SHP77 (cell line): ENCODE data around the gene OVCH2.
"Not testable (repeated sequence)": the region's sequence is repeated elsewhere in the genome, so short reads cannot be mapped to it uniquely, and the experiment has no call there.

ENCODE experiments used
- DNase-seq, 2 experiments: peaks; one replicate each; lab custom pipeline; 2025; lab: John Stamatoyannopoulos, UW

The OVCH2 gene

GRCh38 chr11:7671347-7672215, 34.7 kb downstream of the OVCH2 start:
- DNase-seq: no peak

DNA sequence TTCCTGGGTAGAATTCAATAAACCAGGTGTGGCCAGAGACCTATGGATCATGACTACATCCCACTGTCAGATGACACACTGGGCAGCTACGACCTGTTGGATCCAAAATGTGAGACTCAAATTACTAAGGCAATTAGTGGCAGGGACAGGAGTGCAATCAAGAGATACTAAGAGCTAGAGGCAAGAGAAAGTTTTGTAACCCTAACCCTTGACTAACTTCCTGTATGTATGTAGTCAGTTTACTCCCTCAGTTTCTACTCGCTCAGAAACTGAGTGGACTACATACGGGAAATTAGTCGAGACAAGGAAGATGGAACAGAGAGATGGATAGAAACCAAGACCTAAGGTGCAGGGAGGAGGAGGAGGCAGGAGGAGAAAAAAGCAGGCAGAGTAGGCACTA, 35.6 kb downstream of the OVCH2 start:
- no peak for DNase-seq

DNA sequence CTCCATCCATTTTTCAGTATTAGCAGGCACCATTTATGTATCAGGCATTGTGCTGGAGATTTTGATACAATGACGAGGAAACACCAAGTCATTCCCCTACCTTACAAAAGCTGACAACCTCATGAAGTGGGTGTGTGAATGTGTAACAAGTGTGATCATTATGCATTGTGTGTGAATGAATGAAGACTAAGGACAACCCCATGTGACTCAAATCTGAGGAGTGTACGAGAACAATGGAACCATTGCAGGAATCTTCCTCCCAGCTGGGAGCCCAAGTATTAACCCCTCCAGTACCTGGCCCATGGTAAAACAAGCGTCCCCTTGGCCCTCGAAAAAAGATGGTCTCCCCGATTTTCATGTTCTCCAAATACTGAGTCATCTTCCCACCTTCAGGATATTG, 37.4 kb downstream of the OVCH2 start:
- no peak for DNase-seq

- DNase-seq: no peak
These were observed 37.8 kb downstream of the OVCH2 start for GRCh38 chr11:7668464-7668863.

DNA sequence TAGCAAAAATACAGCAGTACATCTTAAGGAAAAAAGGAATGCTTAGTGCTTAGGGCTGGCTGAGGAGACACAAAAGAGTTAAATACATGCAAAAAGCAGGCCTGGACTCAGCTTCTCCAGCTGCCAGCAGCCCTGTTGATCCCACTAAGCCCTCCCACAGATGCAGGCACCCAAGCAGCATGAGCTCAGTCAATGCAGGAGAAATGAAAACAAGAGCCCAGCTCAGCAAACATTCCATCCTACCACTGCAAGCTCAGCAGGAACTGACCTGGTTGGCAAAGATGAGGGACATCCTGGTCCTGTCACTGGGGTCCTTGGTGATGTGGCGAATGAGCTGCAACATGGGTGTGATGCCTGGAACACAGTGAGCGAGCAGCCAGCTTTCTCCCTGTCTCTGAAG, 38.8 kb downstream of the OVCH2 start:
- DNase-seq: no peak

- no peak for DNase-seq
These were observed 39.9 kb downstream of the OVCH2 start for GRCh38 chr11:7666292-7666866.

- DNase-seq: peak in 1 of 2 experiments; percentile 2
These were observed 40.6 kb downstream of the OVCH2 start for GRCh38 chr11:7665473-7666291.

DNA sequence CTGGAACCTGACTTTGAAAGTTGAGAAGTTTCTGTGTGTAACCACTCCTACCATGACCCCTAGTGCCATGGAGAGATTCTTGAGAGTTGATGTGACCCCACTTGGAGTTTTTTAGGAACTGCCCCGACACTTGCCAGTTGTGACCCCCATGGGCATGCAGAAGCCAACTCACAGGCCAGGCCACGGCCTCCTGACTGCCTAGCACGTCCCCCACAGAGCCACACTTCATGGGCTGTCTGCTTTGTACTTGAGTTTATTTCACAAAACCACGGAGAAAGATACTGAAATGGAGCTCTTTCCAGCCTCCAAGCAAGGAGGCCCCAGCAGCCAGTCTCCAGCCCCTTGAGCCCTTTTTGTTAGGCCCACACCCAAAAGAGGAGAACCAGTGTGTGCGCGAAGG, 41.4 kb downstream of the OVCH2 start:
- DNase-seq: no peak

DNA sequence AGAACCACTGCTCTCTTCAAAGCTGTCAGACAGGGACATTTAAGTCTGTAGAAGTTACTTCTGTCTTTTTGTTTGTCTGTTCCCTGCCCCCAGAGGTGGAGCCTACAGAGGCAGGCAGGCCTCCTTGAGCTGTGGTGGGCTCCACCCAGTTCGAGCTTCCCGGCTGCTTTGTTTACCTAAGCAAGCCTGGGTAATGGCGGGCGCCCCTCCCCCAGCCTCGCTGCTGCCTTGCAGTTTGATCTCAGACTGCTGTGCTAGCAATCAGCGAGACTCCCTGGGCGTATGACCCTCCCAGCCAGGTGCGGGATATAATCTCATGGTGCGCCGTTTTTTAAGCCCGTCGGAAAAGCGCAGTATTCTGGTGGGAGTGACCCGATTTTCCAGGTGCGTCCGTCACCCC, 42.7 kb downstream of the OVCH2 start:
- not testable (repeated sequence) for DNase-seq

DNA sequence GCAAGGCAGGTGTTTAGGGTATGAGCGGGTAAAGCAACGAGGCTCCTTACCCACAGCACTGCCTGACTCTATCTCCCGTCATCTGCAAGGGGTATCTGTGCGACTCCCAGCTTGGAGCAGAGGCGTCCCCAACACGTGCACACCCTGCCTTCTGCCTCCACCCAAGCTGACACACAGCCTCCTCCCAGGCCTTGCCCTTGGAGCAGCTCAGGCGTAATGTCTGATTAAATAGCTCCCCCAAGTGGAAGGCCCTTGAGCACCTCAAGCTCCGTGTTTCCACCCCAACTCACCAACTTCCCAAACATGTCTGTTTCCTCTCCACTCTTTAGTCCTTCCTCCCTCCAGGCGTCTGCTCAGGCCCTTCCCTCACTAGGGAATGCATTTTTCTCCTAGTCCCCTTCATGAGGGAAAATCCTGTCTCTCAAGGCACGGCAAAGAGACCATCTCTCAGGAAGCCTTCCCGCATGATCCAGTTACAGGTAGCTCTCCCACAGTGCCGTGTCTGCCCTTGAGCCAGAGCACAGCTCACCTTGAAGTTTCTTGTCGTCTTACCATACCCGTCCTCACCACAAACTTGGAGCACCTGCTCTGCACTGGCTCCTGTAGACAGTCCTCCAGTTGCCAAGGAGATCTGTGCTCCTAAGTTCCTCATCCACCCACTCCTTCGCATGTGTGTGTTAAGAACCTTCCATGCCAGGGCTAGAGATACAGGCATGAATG, 48.8 kb downstream of the OVCH2 start:
- DNase-seq: peak in 1 of 2 experiments; percentile 15

- no peak for DNase-seq
These were observed 49.6 kb downstream of the OVCH2 start for GRCh38 chr11:7656704-7657103.

GRCh38 chr11:7655253-7656217, 50.7 kb downstream of the OVCH2 start:
- no peak for DNase-seq

DNA sequence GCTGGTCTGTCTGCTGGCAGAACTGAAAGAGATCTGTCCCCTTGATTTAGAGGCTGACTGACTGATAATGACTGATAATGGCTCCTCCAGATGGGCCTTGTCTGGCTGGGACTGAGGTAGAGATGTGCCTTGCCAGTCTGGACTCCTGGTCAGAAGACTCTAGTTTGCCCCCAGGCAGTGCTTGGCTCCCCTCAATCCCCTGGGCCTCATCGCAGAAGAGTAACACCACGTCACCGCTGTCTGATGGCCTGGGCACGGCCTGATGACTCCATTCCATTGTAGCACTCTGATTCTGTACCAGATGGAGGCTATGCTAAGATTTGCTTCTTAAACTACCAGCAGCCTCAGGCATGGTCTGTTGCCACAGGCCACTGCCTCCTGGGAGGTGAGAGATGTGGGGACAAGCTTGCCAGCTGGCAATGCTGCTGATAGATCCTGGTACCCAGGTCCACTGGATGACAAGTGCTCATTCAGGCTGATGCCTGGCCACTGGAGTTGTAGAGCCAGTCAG, 52.0 kb downstream of the OVCH2 start:
- no peak for DNase-seq

GRCh38 chr11:7651700-7652099, 54.6 kb downstream of the OVCH2 start:
- no peak for DNase-seq

DNA sequence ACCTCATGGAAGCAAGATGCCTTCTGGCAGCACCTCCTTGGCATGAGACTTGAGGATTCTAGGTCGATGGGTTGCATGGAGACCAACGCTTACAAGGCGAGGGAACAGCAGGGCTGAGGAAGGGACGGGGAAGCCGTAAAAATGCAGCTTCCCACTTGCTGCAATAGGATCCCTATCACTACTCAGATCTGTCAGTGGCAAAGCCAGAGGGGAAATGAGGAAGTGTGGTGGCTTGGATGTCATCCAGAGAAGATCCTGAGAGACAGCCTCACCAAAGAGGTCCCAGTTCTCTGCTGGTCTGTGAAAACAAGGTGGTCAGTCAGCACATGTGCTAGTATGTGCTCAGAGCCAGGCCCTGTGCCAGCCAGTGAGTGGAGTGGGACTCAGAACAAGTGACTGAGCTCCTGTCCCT, 55.1 kb downstream of the OVCH2 start:
- no peak for DNase-seq

DNA sequence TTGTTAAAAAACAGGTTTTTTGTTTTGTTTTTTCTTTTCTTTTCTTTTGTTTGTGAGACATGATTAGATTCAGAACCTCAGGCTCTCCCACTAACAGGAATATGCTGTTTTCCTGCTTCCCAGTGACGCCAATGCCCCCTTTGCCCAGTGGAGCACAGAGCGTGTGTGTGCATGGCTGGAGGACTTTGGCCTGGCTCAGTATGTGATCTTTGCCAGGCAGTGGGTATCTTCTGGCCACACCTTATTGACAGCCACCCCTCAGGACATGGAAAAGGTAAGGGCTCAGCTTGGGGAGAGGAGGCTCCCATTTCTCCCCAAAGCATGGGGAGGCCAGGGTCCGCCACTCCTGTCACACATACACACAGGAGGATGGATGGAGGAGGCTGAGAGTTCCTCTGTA, 58.0 kb downstream of the OVCH2 start:
- DNase-seq: no peak

DNA sequence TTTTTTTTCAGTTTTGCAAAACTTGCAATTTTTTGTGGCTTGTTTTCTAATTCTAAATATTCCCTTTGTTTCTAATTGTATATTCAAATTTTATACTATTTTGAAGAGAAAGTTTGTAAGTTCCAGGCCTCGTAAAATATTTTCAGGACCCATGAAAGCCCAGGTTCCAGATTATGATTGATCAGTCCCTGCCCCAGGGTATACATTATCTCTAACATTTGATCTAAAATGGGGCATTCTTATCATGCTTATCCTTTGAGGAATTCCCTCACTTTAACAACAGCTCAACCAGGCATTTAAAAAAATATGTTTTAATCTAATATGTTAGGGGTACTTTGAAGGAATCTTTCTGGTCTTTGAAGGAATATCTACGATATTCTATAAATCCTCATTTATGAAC, 59.4 kb downstream of the OVCH2 start:
- DNase-seq: no peak

- DNase-seq: no peak
These were observed 61.1 kb downstream of the OVCH2 start for GRCh38 chr11:7645206-7645605.

DNA sequence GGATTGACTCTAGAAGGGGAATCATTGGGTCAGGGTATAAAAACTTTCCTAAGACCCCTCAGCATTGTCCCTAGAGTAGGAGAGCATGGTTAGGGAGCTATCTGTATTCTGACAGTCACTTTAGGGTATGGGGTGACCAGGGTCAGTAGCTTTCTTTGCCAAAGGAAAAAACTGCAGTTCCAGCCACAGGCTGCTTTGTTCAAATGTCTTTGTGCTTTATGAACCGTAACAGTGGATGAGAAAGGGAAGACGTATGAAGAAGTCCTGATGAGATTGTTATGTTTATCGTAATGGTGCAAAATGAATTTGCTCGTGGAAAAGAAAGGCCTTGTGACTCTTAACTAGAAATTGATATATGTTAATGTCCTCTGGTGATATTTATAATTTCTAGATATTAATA, 63.0 kb downstream of the OVCH2 start:
- no peak for DNase-seq

DNA sequence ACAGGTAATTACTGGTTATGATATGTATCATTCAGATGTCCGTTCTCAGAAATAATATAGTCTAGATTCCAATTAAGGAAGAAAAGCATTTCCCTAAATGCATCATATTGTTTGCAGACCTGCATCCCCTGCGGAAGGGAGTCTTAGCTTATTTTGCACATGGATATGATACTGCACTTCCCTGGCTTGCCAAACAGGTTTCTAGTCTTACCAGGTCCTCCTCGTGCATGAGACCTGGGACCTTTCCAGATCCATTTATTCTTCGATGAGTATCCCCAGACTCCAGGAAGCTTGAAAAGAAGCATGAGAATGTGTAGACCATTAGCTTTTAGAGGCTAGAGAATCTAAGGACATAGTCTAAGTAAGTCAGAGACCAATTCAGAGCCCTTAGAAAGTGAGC, 63.5 kb downstream of the OVCH2 start:
- DNase-seq: no peak

DNA sequence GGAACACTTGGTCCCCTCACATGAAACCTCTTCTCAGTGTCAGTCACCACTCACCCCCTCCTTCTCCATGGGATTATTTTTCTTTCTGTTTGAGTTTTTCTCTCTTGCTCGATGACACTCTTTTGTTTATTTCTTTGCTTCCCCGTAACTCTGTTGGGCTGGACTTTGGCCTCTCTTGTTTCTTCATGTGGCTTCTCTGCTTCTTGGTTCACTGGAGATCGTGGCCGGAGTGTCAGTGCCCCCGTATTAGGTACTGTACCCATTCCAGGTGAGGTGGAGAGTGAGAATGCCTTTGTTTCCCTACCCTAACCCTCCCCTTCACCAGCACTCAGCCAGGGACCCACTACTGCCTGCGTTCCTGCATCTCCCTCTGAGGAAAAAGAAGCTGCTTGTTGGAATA, 65.5 kb downstream of the OVCH2 start:
- no peak for DNase-seq
